ENCODE results near the gene ST6GALNAC5.

Gene ST6GALNAC5

DNA sequence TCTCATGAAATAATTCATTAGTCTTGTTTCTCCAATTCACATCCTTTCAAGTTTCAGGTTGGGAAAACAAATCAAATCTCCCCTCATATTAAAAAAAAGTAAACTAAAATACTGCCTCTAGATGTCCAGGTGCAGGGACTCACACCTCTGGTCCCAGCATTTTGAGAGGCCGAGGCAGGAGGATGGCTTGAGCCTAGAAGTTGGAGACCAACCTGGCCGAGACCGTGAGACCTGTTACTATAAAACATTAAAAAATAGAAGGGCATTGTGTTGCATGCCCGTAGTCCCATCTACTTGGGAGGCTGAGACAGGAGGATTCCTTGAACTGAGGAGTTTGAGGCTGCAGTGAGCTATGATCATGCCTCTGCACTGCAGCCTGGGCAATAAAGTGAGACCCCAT lies 61.9 kb downstream of the ST6GALNAC5 start:
- TF ChIP-seq CTCF (IDR thresholded peaks at IDR 0.05; ENCODE audit: low read depth, low read length): no peak
- H3K27ac ChIP-seq: no peak overlapping the region
- H3K27me3 ChIP-seq (ENCODE audit: insufficient read depth, low read depth, severe bottlenecking): no peaks in the 10 kb centered on the region
- peaks cover 7% of the 10 kb centered on the region for H3K9me3 ChIP-seq (ENCODE audit: severe bottlenecking)
- peaks cover 67% of the 10 kb centered on the region for H3K36me3 ChIP-seq
- DNase-seq: no peak
- no peak overlapping the region for H3K4me3 ChIP-seq (ENCODE audit: low read depth, low read length)

GRCh38 chr1:76933847-76934815 lies 66.9 kb downstream of the ST6GALNAC5 start:
- no peak for TF ChIP-seq CTCF (IDR thresholded peaks at IDR 0.05; ENCODE audit: low read depth, low read length)
- Histone ChIP-seq H3K27ac (no peak overlapping the region), H3K36me3 (peaks cover 45% of the 10 kb centered on the region), H3K27me3 (ENCODE audit: insufficient read depth, low read depth, severe bottlenecking) (no peaks in the 10 kb centered on the region), H3K4me3 (ENCODE audit: low read depth, low read length) (no peak overlapping the region), H3K9me3 (ENCODE audit: severe bottlenecking) (peaks cover 7% of the 10 kb centered on the region)
- DNase-seq: no peak

DNA sequence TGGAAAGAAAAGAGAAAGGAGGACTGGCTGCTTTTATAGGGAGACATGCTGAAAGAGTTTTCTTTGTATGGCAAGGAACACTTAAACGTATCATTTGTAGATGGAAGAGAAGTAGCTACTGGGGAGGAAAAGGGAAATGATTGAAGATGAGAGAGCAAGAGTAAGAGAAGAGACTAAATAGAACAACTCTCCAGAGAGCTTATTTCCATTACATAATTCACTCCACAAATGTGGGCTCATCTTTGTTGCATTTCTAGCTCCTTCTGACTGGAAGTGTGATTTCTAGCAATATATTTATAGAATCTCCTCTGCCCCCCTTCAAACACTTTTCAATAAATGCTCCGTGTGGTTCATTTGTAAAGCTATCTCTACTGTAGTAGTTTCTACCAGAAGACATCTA lies 71.0 kb downstream of the ST6GALNAC5 start:
- Histone ChIP-seq H3K36me3 (peaks cover 41% of the 10 kb centered on the region), H3K9me3 (ENCODE audit: severe bottlenecking) (no peaks in the 10 kb centered on the region), H3K27me3 (ENCODE audit: insufficient read depth, low read depth, severe bottlenecking) (no peaks in the 10 kb centered on the region), H3K4me3 (ENCODE audit: low read depth, low read length) (no peak overlapping the region), H3K27ac (no peak overlapping the region)
- TF ChIP-seq CTCF (IDR thresholded peaks at IDR 0.05; ENCODE audit: low read depth, low read length): no peak
- DNase-seq: no peak

DNA sequence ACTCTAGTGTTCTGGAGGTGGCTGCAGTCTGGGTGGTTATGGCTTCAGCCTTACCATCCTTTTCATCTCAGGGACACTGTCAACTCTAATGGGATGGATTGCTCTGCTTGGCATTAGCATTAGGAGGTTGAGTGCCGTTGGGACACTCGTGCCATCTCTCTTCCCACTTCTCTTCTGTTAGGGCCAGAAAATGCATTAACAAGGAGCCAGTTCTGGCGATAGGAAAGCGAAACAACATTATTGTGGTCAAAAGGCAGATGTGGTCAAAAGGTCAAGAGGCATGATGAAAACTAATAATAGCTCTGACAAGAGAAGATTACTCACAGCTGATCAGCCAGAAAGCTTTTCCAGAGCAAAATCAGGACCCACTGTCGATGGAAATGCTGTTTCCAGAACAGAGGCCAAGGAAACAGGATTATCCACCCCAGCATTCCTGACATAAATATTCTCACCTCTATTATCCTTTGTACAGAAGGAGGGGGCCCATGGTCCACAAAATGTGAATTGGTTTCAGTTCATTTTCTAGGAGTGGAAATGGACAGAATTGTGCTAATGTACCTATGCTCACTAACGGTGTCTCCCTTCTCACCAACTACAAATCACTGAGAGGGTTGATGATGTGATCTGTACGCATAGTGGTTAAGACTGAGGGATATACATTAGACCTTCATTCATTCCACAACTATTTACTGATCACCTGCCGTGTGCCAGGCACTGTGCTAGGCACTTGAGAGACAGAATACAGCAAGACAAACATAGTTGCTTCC lies 72.0 kb downstream of the ST6GALNAC5 start:
- no peak for TF ChIP-seq CTCF (IDR thresholded peaks at IDR 0.05; ENCODE audit: low read depth, low read length)
- no peak for DNase-seq

DNA sequence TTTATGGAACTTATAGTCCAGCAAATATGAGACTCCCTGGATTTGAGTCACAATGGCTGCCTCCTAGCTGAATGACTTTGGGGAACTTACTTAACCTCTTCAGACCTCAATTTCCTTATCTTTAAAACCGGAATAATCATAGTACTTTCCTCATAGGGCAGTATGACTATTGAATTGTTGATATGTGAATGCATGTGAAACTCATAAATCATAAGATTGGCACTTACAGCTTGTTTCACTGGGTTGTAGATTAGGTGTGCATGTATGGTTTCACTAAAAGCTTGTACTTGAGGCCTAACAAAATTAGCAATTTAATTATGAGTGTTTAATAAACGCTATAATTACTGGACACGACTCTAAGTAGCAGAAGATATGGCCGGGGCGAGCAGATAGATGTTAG lies 72.5 kb downstream of the ST6GALNAC5 start:
- H3K4me3 ChIP-seq (ENCODE audit: low read depth, low read length): no peak overlapping the region
- no peak for DNase-seq
- H3K36me3 ChIP-seq: peaks cover 52% of the 10 kb centered on the region
- H3K27ac ChIP-seq: no peak overlapping the region
- H3K27me3 ChIP-seq (ENCODE audit: insufficient read depth, low read depth, severe bottlenecking): no peaks in the 10 kb centered on the region
- no peaks in the 10 kb centered on the region for H3K9me3 ChIP-seq (ENCODE audit: severe bottlenecking)
- no peak for TF ChIP-seq CTCF (IDR thresholded peaks at IDR 0.05; ENCODE audit: low read depth, low read length)

More for the DNA sequence above, 72.0 kb downstream of the ST6GALNAC5 start:
- no peak overlapping the region for H3K27ac ChIP-seq
- no peak overlapping the region for H3K4me3 ChIP-seq (ENCODE audit: low read depth, low read length)
- no peaks in the 10 kb centered on the region for H3K27me3 ChIP-seq (ENCODE audit: insufficient read depth, low read depth, severe bottlenecking)
- peaks cover 47% of the 10 kb centered on the region for H3K36me3 ChIP-seq
- H3K9me3 ChIP-seq (ENCODE audit: severe bottlenecking): no peaks in the 10 kb centered on the region
